ENCODE data around the gene KCTD13.
"Not testable (repeated sequence)": the region's sequence is repeated elsewhere in the genome, so short reads cannot be mapped to it uniquely, and the experiment has no call there.

The KCTD13 gene

DNA sequence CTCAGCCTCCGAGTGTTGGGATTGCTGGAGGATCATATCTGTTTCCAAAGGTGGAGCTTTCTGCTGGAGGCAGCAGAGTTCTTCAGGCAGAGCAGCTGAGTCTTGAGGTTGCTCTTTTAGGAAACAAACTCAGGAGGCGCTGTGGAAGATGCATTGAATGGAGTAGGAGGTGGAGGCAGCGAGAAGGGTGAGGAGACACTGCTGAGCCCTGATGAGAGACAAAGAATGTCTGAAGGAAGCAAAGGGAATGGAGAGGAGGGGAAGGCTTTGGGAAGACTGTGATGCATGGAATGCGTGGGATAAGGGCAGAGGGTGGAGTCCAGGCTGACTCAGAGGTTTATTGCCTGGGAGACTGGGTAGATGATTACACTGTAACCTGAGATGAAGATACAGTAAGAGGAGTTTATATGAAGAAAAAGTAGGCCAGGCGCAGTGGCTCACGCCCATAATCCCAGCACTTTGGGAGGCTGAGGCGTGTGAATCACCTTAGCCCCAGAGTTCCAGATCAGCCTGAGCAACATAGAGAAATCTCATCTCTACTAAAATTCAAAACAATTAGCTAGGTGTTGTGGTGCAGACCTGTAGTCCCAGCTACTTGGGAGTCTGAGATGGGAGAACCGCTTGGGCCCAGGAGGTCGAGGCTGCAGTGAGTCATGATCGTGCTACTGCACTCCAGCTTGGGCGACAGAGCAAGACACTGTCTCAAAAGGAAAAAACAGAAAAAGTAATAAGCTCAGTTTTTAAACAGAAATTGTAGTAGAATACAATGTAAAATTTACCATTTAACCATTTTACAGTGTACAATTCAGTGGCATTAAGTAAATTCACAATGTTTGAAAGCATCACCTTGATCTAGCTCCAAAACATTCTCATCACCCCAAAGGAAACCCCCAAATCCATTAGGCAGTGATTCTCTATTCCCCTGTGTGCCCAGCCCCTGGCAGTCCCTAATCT is 18.1 kb upstream of the KCTD13 start:
- no peak for DNase-seq (ENCODE audit: low read depth)

DNA sequence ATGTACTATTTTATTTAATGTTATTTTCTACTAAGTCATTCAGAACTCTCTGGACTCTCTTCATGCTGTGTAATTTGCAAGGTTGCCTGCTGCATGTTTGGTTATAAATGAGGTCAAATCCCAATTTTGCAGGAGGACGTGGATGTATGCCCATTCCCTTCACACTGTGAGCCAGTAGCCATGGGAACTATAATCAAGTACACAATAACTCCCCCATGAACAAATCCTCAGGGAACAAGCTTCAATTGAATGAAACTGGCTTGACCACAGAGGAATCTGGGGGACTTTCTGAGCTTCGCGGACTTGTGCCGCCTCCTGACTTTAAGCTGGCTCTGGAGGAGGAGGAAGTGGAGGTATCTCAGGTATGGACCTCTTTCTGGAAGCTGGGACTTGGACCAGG is 14.6 kb upstream of the KCTD13 start:
- DNase-seq (ENCODE audit: low read depth), result no peak

DNA sequence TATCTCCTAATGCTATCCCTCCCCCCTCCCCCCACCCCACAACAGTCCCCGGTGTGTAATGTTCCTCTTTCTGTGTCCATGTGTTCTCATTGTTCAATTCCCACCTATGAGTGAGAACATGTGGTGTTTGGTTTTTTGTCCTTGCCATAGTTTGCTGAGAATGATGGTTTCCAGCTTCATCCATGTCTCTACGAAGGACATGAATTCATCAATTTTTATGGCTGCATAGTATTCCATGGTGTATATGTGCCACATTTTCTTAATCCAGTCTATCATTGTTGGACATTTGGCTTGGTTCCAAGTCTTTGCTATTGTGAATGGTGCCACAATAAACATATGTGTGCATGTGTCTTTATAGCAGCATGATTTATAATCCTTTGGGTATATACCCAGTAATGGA is 5.7 kb upstream of the KCTD13 start:
- not testable (repeated sequence) for DNase-seq (ENCODE audit: low read depth)

DNA sequence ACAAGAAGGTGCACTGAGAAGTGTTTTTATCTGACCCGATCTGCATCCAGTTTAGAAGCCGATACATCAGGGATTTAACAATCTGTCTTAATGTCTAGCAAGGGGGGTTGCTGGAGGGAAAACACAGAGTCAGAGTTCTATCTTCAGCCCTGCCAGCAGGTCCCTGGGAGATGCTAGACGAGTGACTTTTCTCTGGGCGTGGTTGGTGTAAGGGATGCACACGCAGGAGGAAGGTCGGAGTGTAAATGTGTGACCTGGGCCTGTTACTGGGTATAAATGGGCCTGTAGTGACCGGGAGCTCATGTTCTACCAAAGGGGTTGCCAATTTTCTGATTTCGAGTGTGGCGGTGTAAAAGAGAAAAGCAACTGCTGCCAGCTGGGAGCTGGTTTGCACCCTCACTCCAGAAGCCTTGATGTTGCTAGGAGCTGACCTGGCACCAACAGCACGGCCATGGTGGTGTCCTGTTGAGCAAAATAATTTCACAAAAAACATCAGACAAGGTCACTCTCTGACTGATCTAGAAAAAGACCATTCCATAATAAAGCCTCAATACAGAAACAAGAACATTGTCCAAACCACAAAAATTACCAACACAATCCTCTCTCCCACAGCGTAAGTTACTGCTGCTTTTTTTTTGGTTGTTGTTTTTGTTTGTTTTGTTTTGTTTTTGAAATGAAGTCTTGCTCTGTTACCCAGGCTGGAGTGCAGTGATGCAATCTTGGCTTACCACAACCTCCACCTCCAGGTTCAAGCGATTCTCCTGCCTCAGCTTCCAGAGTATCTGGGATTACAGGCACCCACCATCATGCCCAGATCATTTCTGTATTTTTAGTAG is 1.3 kb upstream of the KCTD13 start:
- DNase-seq (ENCODE audit: low read depth), result no peak

DNA sequence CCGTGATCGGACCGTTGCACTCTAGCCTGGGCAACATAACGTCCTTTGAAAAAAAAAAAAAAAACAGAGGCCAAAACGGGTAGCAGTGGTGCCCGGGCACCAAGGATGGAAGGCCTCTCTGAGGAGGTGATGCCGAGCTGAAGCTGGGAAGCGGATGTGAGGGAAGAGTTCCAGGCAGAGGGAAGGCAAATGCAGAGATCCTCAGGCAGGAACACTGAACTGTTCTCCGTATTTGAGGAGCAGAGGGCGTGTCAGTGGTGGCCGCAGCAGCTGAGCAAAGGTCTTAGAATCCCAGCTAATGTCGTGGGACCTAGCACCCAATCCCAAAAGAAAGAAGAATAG is 656 bp upstream of the KCTD13 start:
- no peak for DNase-seq (ENCODE audit: low read depth)

DNA sequence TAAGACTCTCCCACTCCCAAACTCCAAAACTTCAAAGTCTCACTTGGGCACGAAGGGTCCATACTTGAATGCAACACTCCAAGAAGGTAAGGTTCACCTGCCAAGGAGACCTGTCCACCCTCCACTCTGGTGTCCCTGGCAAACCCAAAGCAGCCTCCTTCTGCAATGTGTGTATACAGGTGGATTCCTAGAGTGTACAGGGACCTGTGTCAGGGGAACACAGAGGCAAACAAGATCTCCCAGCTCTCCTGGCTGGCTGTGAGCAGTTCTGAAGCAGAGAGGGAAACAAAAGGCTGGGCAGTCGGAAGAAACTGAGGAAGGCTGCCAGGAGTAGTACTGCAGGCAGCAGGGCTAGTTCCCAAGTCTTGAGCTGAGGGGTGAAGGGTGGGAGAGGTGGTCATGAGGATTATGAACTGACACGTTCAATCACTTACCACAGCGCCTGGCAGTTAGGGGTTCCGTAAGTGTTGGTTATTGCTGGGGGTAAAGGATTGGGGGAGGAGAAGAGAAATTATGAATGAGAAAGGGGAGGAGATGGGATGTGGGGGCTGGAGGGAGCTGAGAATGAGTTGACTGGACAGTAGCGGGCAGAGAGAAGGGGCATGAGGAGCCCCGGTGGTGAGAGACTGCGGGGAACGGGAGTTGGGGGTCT is 795 bp downstream of the KCTD13 start:
- DNase-seq (ENCODE audit: low read depth), result no peak

DNA sequence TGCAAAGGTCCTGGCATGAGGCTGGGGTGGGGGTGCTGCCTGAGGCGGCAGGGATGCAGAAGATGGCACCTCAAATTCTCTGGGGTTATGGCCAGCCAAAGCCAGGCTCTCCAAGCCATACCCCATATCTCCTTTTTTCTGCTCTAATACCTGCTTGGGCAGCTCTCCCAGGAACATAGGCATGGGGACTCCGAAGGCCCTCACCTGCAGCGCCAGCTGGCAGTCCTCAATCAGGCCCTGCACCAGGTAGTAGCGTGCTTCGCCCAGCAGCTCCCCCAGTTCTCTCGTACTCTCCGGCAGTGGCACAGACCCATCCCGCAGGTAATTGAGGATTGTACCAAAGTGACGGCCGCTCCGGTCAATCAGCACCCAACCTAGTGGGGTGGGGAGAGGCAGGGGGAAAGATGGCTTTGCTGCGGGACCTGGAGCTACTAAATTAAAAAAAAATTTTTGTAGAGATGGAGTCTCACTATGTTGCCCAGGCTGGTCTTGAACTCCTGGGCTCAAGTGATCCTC is 3.0 kb downstream of the KCTD13 start:
- DNase-seq (ENCODE audit: low read depth), result no peak

DNA sequence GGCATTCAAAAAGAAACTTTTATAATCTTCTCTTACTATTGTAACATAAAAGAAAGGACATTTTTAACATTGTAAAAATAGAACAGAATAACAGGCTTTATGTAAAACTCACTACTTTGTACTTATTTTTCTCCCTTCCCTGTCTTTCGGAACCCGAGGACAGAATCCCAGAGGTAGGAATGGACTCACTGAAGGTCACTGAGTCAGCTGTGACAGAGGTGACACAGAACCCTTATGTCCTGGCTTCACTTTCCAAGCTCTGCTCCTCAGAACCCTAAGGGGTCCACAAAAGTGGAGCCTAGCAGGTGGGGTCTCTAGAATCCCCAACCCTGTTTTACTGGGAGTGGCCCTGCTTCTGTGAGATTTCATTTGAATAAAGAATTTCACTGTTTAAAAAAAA is 3.7 kb downstream of the KCTD13 start:
- DNase-seq (ENCODE audit: low read depth), result no peak

DNA sequence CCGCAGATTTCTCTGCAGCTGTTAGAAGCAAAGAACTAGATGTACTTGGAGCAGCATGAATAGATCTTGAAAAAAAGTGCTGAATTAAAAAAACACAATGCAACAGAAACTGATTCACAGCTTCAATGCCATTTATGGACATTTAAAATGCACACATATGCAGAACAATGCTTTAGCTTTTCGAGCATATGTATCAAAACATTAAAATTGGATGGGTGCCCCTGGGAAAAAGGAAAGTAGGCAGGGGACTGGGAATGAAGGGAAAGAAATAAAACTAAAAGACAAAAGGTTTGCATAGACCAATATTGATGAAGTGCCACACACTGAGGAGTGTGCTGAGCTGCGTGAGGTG is 5.0 kb downstream of the KCTD13 start:
- DNase-seq (ENCODE audit: low read depth), result no peak

DNA sequence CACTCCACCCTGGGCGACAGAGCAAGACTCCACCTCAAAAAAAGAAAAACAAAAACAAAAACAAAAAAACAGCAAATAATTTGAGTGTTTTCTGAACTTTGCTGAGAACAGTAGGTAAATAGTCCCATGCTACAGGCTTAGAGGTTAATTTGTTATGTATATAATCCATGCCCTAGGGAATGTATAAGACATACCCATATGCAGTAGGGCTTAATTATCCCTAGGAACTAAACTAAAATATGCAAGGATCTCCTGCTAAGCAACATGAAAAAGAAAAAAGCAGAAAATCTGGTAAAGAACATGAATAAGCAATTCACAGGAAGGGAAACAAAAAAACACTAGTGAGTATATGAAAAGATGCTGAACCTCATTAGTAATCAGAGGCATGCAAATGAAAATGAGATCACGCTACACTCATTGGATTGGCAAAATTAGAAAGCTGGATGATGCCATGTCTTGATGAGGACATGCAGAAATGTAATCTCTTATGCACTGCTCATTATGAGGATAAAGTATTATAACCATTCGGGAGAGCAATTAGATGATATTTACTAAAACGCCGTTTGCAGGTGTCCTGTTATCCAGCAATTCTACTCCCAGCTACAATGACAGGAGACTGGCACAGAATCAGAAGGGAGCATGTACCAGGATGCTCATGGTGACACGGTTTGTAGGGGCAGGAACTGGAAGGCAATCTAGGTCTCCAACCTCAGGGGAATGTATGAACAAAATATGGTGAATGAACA is 5.6 kb downstream of the KCTD13 start:
- DNase-seq (ENCODE audit: low read depth), result no peak

DNA sequence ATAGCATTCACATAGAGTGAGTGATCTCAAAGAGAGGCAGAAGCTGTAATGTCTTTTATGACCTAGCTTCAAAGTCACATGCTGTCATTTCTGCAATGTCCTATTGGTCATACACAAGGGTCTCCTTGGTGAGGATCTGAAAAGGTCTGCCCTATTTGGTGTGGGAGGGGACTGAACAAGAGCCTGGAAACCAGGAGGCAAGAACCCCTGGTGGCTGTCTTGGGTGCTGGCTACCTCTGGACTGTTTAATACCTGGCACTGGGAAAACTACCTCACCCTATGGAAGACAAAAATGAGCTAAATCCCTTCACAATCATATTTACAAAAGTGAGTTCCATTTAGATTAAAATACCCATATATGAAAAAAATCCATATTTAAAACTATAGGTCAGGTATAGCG is 9.0 kb downstream of the KCTD13 start:
- DNase-seq (ENCODE audit: low read depth), result no peak

DNA sequence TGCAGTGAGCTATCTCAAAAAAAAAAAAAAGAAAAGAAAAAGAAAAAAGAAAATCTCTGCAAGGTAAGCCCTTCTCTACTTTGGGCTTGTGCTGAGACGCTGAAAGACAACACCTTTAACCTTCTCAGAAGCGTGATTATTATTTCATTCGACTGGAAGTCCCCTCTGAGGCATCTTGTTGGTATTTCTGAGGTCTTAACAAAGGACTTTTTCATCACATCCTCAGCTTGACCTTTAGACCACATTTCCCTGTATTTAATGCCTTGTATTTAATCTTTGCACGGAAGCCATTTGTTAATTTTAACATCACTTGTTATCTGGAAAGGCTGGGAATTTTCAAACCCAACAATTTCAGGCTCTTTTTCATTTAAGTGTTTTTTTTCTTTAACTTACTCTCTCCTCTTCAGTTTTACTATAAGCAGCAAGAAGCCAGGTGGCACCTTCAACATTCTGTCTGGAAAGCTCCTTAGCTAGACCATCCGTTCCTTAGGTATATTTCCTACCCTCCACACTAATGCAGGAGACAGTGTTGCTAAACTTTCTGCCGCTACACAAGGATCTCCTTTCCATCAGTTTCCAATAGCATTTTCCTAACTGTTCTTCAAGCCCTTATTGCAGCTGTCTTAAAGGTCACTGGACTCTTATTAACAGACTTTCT is 10.3 kb downstream of the KCTD13 start:
- no peak for DNase-seq (ENCODE audit: low read depth)

DNA sequence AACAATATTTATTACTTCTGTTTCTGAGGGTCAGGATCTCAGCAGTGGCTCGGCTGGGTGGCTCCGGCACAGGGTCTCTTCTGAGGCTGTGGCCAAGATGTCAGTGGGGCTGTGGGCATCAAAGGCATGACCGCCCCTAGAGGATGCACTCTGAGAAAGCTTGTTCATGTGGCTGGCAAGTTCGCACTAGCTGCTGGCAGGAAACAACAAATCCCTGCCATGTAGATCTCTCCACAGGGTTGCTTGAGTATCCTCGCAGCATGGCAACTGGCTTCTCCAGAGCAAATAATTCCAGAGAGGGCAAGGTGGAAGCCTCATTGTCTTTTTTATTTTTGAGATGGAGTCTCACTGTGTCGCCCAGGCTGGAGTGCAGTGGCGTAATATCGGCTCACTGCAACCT is 12.5 kb downstream of the KCTD13 start:
- no peak for DNase-seq (ENCODE audit: low read depth)

DNA sequence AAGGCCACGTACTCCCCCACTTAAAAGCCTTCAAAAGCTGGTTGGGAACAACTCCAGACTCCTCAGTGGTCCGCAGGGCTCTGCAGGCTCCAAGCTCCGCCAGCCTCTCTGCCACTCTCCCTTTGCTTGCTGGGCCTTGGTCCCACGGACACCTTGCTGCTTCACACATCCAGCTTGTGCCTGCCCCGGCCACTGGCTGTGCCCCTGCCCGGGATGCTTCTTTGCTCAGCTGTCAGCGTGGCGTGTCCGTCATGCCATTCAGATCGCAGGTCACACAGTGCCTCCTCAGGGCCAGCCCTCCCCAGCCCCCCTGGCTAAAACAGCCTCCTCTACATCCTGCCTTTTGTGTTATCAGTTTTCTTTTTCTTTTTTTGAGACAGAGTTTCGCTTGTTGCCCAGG is 13.9 kb downstream of the KCTD13 start:
- DNase-seq (ENCODE audit: low read depth), result no peak

DNA sequence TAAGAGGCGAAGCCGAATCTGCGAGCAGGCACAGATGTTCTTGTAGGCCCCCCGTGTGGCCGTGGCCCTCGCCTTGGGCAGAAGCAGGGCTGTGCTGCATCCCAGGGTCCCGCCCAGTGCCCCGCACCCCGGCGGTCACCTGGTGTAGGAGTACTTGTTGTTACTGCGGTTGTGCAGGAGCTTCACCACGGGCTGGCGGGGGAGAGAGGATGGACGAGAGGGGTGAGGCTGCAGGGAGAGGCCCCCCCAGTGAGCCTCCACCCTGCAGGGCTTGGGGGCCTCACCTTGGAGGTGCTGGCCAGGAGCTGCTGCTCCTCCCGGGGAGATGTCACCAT is 14.4 kb downstream of the KCTD13 start:
- DNase-seq (ENCODE audit: low read depth), result no peak

DNA sequence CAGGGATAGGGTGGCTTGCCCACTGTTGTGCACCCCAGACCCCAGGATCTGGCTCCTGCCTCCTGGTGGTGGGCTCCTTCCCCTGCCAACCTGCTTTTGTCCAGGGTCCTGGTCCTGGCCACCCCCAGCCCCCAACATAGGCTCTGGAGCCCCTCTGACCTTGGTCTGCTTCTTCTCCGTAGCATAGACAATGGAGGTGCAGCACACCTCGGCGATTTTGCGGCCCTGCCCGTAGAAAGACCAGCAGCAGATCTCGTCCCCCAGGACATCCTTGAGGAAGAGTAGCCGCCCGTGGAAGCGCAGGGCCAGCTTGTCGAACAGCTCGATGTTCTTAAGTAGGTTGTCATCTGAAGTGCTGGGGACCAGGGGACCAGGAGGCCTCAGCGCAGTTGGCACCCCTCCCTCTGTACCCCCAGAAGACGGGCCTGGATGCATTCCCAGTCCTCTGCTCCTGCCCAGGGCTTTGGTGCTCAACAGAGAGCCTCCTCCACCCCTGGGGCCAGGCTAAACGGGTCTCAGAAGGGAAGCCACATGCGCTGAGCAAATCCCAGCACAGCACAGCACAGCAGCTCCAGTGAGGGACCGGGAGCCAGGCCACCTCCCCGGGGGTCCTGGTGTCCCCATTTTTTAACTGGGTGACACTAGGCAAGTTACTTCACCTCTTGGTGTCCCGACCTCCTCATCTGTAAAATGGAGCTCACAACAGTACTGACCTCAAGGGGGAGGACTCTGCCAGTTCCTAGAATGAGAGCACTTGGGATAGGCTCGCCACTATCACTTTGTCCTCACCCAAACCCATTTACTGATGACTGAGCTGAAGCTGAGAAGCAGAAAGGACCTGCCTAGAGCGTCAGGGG is 15.0 kb downstream of the KCTD13 start:
- no peak for DNase-seq (ENCODE audit: low read depth)

DNA sequence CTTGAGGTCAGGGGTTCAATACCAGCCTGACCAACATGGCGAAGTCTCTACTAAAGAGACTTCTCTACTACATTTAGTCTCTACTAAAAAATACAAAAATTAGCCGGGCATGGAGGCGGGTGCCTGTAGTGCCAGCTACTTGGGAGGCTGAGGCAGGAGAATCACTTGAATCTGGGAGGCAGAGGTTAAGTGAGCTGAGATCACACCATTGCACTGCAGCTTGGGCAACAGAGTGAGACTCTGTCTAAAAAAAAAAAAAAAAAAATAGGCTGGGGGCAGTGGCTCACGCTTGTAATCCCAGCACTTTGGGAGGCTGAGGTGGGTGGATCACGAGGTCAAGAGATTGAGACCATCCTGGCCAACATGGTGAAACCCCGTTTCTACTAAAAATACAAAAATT is 16.2 kb downstream of the KCTD13 start:
- DNase-seq (ENCODE audit: low read depth), result not testable (repeated sequence)

DNA sequence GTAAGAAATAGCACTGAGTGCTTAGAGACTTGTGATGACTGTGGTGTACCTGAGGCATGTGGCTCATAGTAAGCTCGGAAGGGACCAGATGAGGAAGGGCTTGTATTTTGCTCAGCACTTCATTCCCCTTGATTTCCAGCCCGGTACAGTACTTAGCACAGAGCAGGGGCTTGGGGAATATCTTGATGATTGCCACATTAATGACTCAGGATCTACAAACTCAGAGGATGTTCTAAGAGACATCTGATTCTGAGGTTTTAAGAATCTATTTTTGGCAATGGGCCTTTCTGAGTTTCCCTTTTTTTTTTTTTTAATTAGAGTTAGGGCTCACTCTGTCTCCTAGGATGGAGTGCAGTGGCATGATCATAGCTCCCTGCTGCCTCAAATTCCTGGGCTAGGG is 16.6 kb downstream of the KCTD13 start:
- DNase-seq (ENCODE audit: low read depth), result no peak

DNA sequence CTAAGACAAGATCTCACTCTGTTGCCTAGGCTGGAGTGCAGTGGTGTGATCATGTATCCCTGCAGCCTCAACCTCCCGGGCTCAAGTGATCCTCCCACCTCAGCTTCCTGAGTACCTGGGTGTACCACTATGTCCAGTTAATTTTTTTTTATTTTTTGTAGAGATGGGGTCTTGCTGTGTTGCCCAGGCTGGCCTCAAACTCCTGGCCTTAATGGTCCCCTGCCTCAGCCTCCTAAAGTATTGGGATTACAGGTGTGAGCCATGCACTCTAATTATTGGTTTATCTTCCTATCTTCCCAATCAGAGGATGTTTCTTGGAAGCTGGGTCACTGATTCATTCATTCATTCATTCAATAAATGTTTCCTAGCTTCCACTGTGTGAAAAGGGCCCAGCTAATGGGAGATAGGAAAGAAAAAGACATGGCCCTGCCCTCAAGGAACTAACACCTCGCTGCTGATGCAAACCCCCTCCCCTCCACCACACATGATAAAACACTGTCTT is 17.3 kb downstream of the KCTD13 start:
- no peak for DNase-seq (ENCODE audit: low read depth)

DNA sequence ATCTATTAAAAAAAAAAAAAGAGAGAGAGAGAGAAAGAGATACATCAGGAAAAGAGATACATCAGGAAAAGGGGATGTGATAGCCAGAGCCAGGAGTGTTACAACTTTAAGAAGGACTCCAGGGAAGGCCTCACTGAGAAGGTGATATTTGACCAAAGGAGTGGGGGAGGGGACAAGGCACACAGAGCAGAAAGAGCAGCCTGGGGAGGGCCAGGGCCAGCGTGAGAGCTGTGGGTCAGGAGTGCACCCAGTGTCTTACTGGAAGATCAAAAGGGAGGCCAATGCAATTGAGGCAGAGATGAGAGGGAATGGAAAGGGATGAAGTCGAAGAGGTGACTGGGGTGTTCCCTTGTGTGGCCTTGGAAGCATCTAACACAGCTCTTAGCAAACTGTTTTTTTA is 18.1 kb downstream of the KCTD13 start:
- DNase-seq (ENCODE audit: low read depth), result no peak

Data from activated T-helper 9 cell treated with anti-CD3 and anti-CD28 coated beads, Interleukin-2, amount 50 U/mL, for 16 hours (primary cell).